PC-9 (cell line): ENCODE data around the gene PGAP6. TPM values are rescaled to one million over a fixed set of nuclear protein-coding genes. Genes with fewer than 3 reads are reported as not detected.
"Not testable (repeated sequence)": the region's sequence is repeated elsewhere in the genome, so short reads cannot be mapped to it uniquely, and the experiment has no call there.

Experiments
- BruUV-seq: library from RNA; stranded (reverse); fragments of 400-500 nt; replicated peaks from 2 replicates; lab custom pipeline; 2021; lab: Mats Ljungman, UMichigan
- CTCF ChIA-PET: fragments of 300-600 bp; sonication (Branson Sonifier 250); formaldehyde crosslinking; loops from one replicate; lab custom pipeline; 2022; ENCODE audit warnings: antibody characterized with exemption; lab: Charles Lee
- POLR2A ChIA-PET: fragments of 300-600 bp; sonication (Branson Sonifier 250); formaldehyde crosslinking; loops from one replicate; lab custom pipeline; 2022; ENCODE audit warnings: antibody characterized with exemption; ENCODE audit not compliant: unreplicated experiment; lab: Charles Lee
- DNase-seq, 2 experiments: peaks; one replicate each; pipeline versions ENCODE4 v3.0.0 to v3.0.0-alpha.2; 2015 to 2022; ENCODE audit warnings: mixed read lengths in 1 of 2
- H2AFZ ChIP-seq: fragments of 200-600 bp; sonication (generic); 2 replicates; pipeline ENCODE4 v1.8.1; 2017; ENCODE audit warnings: antibody characterized with exemption
- H3F3A ChIP-seq: fragments of 200-600 bp; sonication (generic); 2 replicates; pipeline ENCODE4 v1.8.1; 2017; ENCODE audit warnings: antibody characterized with exemption, mild to moderate bottlenecking, low read depth; ENCODE audit not compliant: insufficient read depth
- H3K27ac ChIP-seq: fragments of 200-600 bp; sonication (generic); 2 replicates; pipeline ENCODE4 v1.6.1; 2016; ENCODE audit warnings: mixed run types
- H3K27me3 ChIP-seq: fragments of 200-600 bp; sonication (generic); 2 replicates; pipeline ENCODE4 v1.6.1; 2016; ENCODE audit warnings: low read depth, mixed run types; ENCODE audit not compliant: insufficient read depth
- H3K36me3 ChIP-seq: fragments of 200-600 bp; sonication (generic); 2 replicates; pipeline ENCODE4 v1.6.1; 2016; ENCODE audit warnings: low read depth, mixed run types
- H3K4me1 ChIP-seq: fragments of 200-600 bp; sonication (generic); replicated peaks from 2 replicates; pipeline ENCODE4 v1.6.1; 2016; ENCODE audit warnings: mixed run types; ENCODE audit not compliant: insufficient read depth
- H3K4me2 ChIP-seq: fragments of 200-600 bp; sonication (generic); 2 replicates; pipeline ENCODE4 v1.6.1; 2017; ENCODE audit warnings: mixed run types
- H3K4me3 ChIP-seq: fragments of 200-600 bp; sonication (generic); 2 replicates; pipeline ENCODE4 v1.6.1; 2016; ENCODE audit warnings: mixed run types
- H3K79me2 ChIP-seq: fragments of 200-600 bp; sonication (generic); 2 replicates; pipeline ENCODE4 v1.6.1; 2017; ENCODE audit warnings: low read depth, mixed run types
- H3K9me2 ChIP-seq: fragments of 200-600 bp; sonication (generic); 2 replicates; pipeline ENCODE4 v1.8.1; 2017; ENCODE audit warnings: mild to moderate bottlenecking; ENCODE audit not compliant: insufficient read depth
- H3K9me3 ChIP-seq: fragments of 200-600 bp; sonication (generic); 2 replicates; pipeline ENCODE4 v1.8.1; 2016; ENCODE audit warnings: low read depth; ENCODE audit not compliant: insufficient read depth
- H4K20me1 ChIP-seq: fragments of 200-600 bp; sonication (generic); 2 replicates; pipeline ENCODE4 v1.8.1; 2017; ENCODE audit not compliant: insufficient read depth
- CTCF ChIP-seq: fragments of 200-600 bp; sonication (generic); conservative IDR thresholded peaks from 2 replicates; pipeline ENCODE4 v1.6.1; 2017; ENCODE audit warnings: mixed run types, antibody characterized with exemption, mild to moderate bottlenecking, moderate library complexity
- EZH2 ChIP-seq: fragments of 200-600 bp; sonication (generic); IDR thresholded peaks from 2 replicates; pipeline ENCODE4 v1.8.0; 2017; ENCODE audit warnings: antibody characterized with exemption, low read depth
- intact Hi-C: fragments of 100-400 bp; cut with micrococcal nuclease; formaldehyde crosslinking; loops from one replicate; pipeline ENCODE4 v1.10.0; 2022; ENCODE audit not compliant: unreplicated experiment
- total RNA-seq: library from RNA; stranded (reverse); gene quantifications from 2 replicates; pipeline ENCODE4 v1.2.3, GENCODE V29; 2021

The PGAP6 gene
- total RNA-seq, 1 experiment from 2014 or later: 45.6 TPM

DNA sequence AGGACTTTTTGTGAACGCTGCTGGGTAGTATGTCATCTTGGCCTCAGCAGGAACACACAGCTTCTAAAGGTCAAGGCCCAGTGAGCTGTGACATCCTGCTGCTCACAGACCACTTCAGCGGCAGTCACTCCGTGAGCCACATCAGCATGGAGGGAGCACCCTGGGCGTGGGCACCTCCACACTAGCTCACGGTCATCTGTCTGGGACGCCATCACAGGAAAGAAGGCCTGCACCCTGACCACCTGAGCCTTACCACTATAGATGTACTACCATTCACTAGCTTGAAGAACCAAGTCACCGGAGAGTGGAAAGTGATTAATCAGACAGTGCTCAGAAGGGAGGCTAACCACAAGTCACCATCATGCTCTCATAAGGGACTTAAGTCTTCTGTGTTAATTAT is 32.6 kb downstream of the PGAP6 start:
- H3K36me3 ChIP-seq: 0 out of 2 replicates have a peak, but pooled peaks cover 5% of the 10 kb centered on the region

DNA sequence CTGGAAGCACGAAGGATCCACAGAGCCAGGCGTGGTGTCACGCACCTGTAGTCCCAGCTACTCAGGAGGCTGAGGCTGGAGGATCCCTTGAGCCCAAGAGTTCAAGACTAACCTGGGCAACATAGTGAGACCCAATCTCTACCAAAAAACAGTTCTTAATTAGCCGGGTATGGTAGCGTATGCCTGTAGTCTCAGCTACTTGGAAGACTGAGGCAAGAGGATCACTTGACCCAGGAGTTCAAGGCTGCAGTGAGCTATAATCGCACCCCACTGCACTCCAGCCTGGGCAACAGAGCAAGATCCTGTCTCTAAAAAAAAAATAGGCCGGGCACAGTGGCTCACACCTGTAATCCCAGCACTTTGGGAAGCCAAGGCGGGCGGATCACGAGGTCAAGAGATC is 33.3 kb downstream of the PGAP6 start:
- H3F3A ChIP-seq, H3K9me3 ChIP-seq, H3K27ac ChIP-seq, H3K4me1 ChIP-seq, H3K9me2 ChIP-seq, H3K4me2 ChIP-seq, H3K4me3 ChIP-seq, DNase-seq, CTCF ChIA-PET, intact Hi-C loops, H3K36me3 ChIP-seq, BruUV-seq, H3K27me3 ChIP-seq, POLR2A ChIA-PET, H2AFZ ChIP-seq: not testable (repeated sequence)
- Histone ChIP-seq H4K20me1 (peaks cover 35% of the 10 kb centered on the region), H3K79me2 (peaks cover 79% of the 10 kb centered on the region)

More for the DNA sequence above, 32.6 kb downstream of the PGAP6 start:
- H4K20me1 ChIP-seq: peaks cover 29% of the 10 kb centered on the region
- intact Hi-C loops: no loop called here
- H3K27me3 ChIP-seq: no peaks in the 10 kb centered on the region
- CTCF ChIA-PET: no interaction called here
- no peaks in the 10 kb centered on the region for H3K9me3 ChIP-seq
- no peak for DNase-seq
- H2AFZ ChIP-seq: no peak overlapping the region
- H3K4me2 ChIP-seq: no peak overlapping the region
- H3K4me3 ChIP-seq: no peak overlapping the region
- peaks cover 5% of the 10 kb centered on the region; the same call in 1 of the 2 replicates for H3F3A ChIP-seq
- POLR2A ChIA-PET: no interaction called here
- no peaks in the 10 kb centered on the region for H3K9me2 ChIP-seq
- peaks cover 73% of the 10 kb centered on the region for H3K79me2 ChIP-seq
- no TSS peak for BruUV-seq
- no peak overlapping the region for H3K27ac ChIP-seq
- TF ChIP-seq CTCF: no peak
- TF ChIP-seq EZH2: no peak
- H3K4me1 ChIP-seq: 0 out of 2 replicates have a peak, but pooled peaks cover 5% of the 10 kb centered on the region

GRCh38 chr16:347203-347602 is 34.6 kb downstream of the PGAP6 start:
- no peak overlapping the region for H3K4me2 ChIP-seq
- 0 out of 2 replicates have a peak, but pooled peaks cover 5% of the 10 kb centered on the region for H3K36me3 ChIP-seq
- CTCF ChIA-PET: no interaction called here
- 0 out of 2 replicates have a peak, but pooled peaks cover 5% of the 10 kb centered on the region for H3K4me1 ChIP-seq
- no peaks in the 10 kb centered on the region for H3K27me3 ChIP-seq
- H3K9me2 ChIP-seq: no peaks in the 10 kb centered on the region
- BruUV-seq: no TSS peak
- H3K79me2 ChIP-seq: peaks cover 92% of the 10 kb centered on the region
- TF ChIP-seq CTCF: no peak
- TF ChIP-seq EZH2: no peak
- peaks cover 48% of the 10 kb centered on the region for H4K20me1 ChIP-seq
- no peak overlapping the region for H2AFZ ChIP-seq
- H3K4me3 ChIP-seq: no peak overlapping the region
- no peak overlapping the region for H3K27ac ChIP-seq
- POLR2A ChIA-PET: no interaction called here
- H3F3A ChIP-seq: peaks cover 5% of the 10 kb centered on the region; the same call in 1 of the 2 replicates
- intact Hi-C loops: no loop called here
- no peak for DNase-seq
- H3K9me3 ChIP-seq: no peaks in the 10 kb centered on the region

DNA sequence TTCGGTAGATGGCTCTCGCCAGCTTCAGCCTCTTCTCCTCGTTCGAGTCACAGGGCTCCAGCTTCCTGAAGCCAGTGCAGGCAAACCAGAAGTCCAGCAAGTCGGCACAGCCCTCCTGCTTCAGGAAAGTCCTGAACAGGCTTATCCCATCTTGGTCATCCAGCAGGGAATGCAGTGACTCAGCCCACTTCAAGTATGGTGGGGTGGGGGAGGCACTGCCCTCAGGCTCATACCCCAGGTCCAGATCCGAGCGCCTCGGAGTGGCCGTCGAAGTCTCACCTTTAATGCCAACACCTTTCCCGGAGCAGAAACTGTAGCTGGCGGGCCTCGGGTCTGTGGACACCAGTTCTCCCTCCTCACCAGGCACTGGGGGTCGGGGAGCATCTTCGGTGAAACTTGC is 35.2 kb downstream of the PGAP6 start:
- Histone ChIP-seq H3K9me2 (no peaks in the 10 kb centered on the region), H4K20me1 (peaks cover 49% of the 10 kb centered on the region), H3K79me2 (peaks cover 90% of the 10 kb centered on the region), H3F3A (peaks cover 5% of the 10 kb centered on the region; the same call in 1 of the 2 replicates), H3K4me3 (no peak overlapping the region), H2AFZ (no peak overlapping the region), H3K4me1 (0 out of 2 replicates have a peak, but pooled peaks cover 5% of the 10 kb centered on the region), H3K9me3 (no peaks in the 10 kb centered on the region), H3K27me3 (no peaks in the 10 kb centered on the region), H3K27ac (no peak overlapping the region), H3K36me3 (0 out of 2 replicates have a peak, but pooled peaks cover 5% of the 10 kb centered on the region), H3K4me2 (no peak overlapping the region)
- CTCF ChIA-PET: no interaction called here
- TF ChIP-seq EZH2 (no peak), CTCF (no peak)
- intact Hi-C loops: no loop called here
- POLR2A ChIA-PET: interaction anchor here (0.7 kb wide), 1 partner anchor 92 kb away, joined by 3 read pairs; no protein-coding TSS in a partner anchor
- BruUV-seq: no TSS peak
- no peak for DNase-seq
